Stimulated activated CD4-positive, alpha-beta T cell treated with anti-CD3 and anti-CD28 coated beads, Interleukin-2, amount 100 ng/mL, for 48 hours (primary cell): Measurements from ENCODE around the gene MGMT.

Source experiments
- DNase-seq, 2 donors: peaks; one replicate each; pipeline ENCODE4 v3.0.0-alpha.2; 2020

The MGMT gene

GRCh38 chr10:129629911-129630310, 162.9 kb downstream of the MGMT start:
- no peak for DNase-seq

- DNase-seq = no peak
Observed at GRCh38 chr10:129631006-129631405, 164.0 kb downstream of the MGMT start.

- DNase-seq = no peak
Observed at GRCh38 chr10:129631870-129632623, 165.0 kb downstream of the MGMT start.

GRCh38 chr10:129637010-129637409, 170.0 kb downstream of the MGMT start:
- DNase-seq = no peak

GRCh38 chr10:129637846-129638245, 170.8 kb downstream of the MGMT start:
- no peak for DNase-seq

- DNase-seq = no peak
Observed at GRCh38 chr10:129641351-129641750, 174.3 kb downstream of the MGMT start.

GRCh38 chr10:129641982-129642381, 174.9 kb downstream of the MGMT start:
- no peak for DNase-seq

GRCh38 chr10:129642427-129642826, 175.4 kb downstream of the MGMT start:
- no peak for DNase-seq

- no peak for DNase-seq
Observed at GRCh38 chr10:129643266-129643665, 176.2 kb downstream of the MGMT start.

- no peak for DNase-seq
Observed at GRCh38 chr10:129645487-129645886, 178.4 kb downstream of the MGMT start.

GRCh38 chr10:129646973-129647372, 179.9 kb downstream of the MGMT start:
- DNase-seq = no peak

- no peak for DNase-seq
Observed at GRCh38 chr10:129647590-129647989, 180.5 kb downstream of the MGMT start.

GRCh38 chr10:129648856-129649255, 181.8 kb downstream of the MGMT start:
- no peak for DNase-seq

GRCh38 chr10:129652021-129652420, 185.0 kb downstream of the MGMT start:
- no peak for DNase-seq

GRCh38 chr10:129652521-129653201, 185.6 kb downstream of the MGMT start:
- no peak for DNase-seq

- DNase-seq = no peak
Observed at GRCh38 chr10:129653428-129653827, 186.4 kb downstream of the MGMT start.

- DNase-seq = no peak
Observed at GRCh38 chr10:129653861-129654260, 186.8 kb downstream of the MGMT start.

GRCh38 chr10:129654461-129654860, 187.4 kb downstream of the MGMT start:
- no peak for DNase-seq

GRCh38 chr10:129655007-129655678, 188.1 kb downstream of the MGMT start:
- no peak for DNase-seq

- no peak for DNase-seq
Observed at GRCh38 chr10:129655679-129656031, 188.6 kb downstream of the MGMT start.

- no peak for DNase-seq
Observed at GRCh38 chr10:129656642-129657041, 189.6 kb downstream of the MGMT start.

- DNase-seq = no peak
Observed at GRCh38 chr10:129657297-129658017, 190.4 kb downstream of the MGMT start.

- DNase-seq = no peak
Observed at GRCh38 chr10:129658376-129659072, 191.5 kb downstream of the MGMT start.
